ENCODE measurements around the gene MVK. TPM values are rescaled to one million over a fixed set of nuclear protein-coding genes. Genes with fewer than 3 reads are reported as not detected.

MVK gene
- total RNA-seq, 2 donors from 2014 or later: 12.8 to 22.6 TPM

DNA sequence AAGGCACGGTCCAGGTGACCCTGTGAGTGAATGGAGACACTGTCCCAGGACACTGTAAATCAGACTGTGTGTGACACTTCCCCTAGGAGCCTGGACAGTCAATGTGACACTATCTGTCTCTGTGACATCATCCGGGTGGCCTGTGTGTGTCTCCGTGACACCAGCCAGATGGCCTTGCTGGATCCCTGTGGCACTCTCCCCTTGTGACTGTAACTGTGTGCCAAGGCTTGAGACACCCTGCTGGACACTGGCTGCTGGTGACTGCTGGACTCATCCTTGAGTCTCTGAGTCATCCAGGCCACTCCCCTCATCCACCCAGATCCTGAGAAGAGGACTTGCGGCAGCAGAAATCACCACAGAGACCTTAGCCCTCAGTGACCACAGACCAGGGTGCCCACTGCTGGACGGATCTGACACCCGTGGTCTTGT, 51.6 kb downstream of the MVK start:
- Mint-ChIP-seq H3K27ac (peak overlapping the region; percentile 28), H3K4me1 (peaks cover 13% of the 10 kb centered on the region), H3K9me3 (no peaks in the 10 kb centered on the region), H3K27me3 (ENCODE audit: insufficient read depth) (no peaks in the 10 kb centered on the region), H3K4me3 (no peak overlapping the region), H3K36me3 (ENCODE audit: low read depth) (no peaks in the 10 kb centered on the region)
- Histone ChIP-seq H3K27ac (ENCODE audit: low read depth, low read length) (no peak overlapping the region), H3K4me3 (ENCODE audit: low read length) (no peak overlapping the region), H3K27me3 (ENCODE audit: control insufficient read depth, insufficient read depth, low read length, poor library complexity, severe bottlenecking) (no peaks in the 10 kb centered on the region), H3K9me3 (ENCODE audit: control insufficient read depth, low read length) (no peaks in the 10 kb centered on the region), H3K9ac (ENCODE audit: extremely low read depth, low read length, poor library complexity, severe bottlenecking) (no peak overlapping the region), H3K36me3 (ENCODE audit: control insufficient read depth, insufficient read depth, low read length) (no peaks in the 10 kb centered on the region), H3K4me1 (ENCODE audit: control insufficient read depth, insufficient read depth, low read length) (peaks cover 21% of the 10 kb centered on the region)
- TF ChIP-seq, protein P1, sequence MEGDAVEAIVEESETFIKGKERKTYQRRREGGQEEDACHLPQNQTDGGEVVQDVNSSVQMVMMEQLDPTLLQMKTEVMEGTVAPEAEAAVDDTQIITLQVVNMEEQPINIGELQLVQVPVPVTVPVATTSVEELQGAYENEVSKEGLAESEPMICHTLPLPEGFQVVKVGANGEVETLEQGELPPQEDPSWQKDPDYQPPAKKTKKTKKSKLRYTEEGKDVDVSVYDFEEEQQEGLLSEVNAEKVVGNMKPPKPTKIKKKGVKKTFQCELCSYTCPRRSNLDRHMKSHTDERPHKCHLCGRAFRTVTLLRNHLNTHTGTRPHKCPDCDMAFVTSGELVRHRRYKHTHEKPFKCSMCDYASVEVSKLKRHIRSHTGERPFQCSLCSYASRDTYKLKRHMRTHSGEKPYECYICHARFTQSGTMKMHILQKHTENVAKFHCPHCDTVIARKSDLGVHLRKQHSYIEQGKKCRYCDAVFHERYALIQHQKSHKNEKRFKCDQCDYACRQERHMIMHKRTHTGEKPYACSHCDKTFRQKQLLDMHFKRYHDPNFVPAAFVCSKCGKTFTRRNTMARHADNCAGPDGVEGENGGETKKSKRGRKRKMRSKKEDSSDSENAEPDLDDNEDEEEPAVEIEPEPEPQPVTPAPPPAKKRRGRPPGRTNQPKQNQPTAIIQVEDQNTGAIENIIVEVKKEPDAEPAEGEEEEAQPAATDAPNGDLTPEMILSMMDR (conservative IDR thresholded peaks at IDR 0.05): peak; percentile 15
- peak; percentile 66 for DNase-seq
- WGBS, 2 experiments (ENCODE audit: insufficient coverage in 1 of 2, insufficient read length in 1 of 2): 88 to 90% methylated on average over 6 of the region's 6 CpGs

DNA sequence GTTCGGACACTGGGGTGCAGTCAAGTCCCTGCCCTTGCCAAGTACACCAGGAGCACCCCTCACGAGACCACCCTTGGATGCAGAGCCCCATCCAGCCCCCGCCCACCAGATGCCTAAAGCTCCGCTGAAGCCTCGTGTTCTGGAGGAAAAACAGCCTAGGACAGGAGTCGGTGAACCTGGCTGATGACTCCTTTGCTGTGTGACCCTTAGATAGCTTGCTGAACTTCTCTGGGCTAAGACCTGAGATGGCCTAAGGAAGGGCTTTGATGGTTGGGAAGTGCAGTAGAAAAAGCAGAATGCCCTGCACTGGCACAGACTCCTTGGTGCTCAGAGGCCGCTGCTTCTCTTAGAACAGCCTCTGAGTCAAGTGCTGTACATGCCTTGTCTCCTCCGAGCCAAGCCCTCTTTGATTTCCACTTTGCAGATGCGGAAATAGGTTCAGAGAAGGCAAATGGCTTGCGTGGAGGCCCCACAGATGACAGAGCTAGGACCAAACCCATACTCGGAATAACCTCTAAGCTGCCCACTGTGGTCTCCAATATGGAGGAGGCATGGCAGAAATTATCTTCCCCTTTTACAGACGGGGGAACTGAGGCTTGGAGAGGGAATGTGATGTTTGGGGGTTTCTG, 52.3 kb downstream of the MVK start:
- WGBS, 2 experiments (ENCODE audit: insufficient coverage in 1 of 2, insufficient read length in 1 of 2): 92 to 94% methylated on average over 6 to 11 of the region's 12 CpGs
- DNase-seq: no peak
- TF ChIP-seq, protein P1 (conservative IDR thresholded peaks at IDR 0.05): no peak
- H3K4me3 ChIP-seq (ENCODE audit: low read length): no peak overlapping the region
- H3K36me3 ChIP-seq (ENCODE audit: control insufficient read depth, insufficient read depth, low read length): no peaks in the 10 kb centered on the region
- H3K9me3 Mint-ChIP-seq: no peaks in the 10 kb centered on the region
- no peak overlapping the region for H3K9ac ChIP-seq (ENCODE audit: extremely low read depth, low read length, poor library complexity, severe bottlenecking)
- H3K4me3 Mint-ChIP-seq: no peak overlapping the region
- H3K9me3 ChIP-seq (ENCODE audit: control insufficient read depth, low read length): no peaks in the 10 kb centered on the region
- no peak overlapping the region for H3K27ac Mint-ChIP-seq
- no peaks in the 10 kb centered on the region for H3K36me3 Mint-ChIP-seq (ENCODE audit: low read depth)
- H3K27me3 Mint-ChIP-seq (ENCODE audit: insufficient read depth): no peaks in the 10 kb centered on the region
- peaks cover 21% of the 10 kb centered on the region for H3K4me1 ChIP-seq (ENCODE audit: control insufficient read depth, insufficient read depth, low read length)
- H3K27ac ChIP-seq (ENCODE audit: low read depth, low read length): no peak overlapping the region
- H3K4me1 Mint-ChIP-seq: peaks cover 13% of the 10 kb centered on the region
- H3K27me3 ChIP-seq (ENCODE audit: control insufficient read depth, insufficient read depth, low read length, poor library complexity, severe bottlenecking): no peaks in the 10 kb centered on the region

DNA sequence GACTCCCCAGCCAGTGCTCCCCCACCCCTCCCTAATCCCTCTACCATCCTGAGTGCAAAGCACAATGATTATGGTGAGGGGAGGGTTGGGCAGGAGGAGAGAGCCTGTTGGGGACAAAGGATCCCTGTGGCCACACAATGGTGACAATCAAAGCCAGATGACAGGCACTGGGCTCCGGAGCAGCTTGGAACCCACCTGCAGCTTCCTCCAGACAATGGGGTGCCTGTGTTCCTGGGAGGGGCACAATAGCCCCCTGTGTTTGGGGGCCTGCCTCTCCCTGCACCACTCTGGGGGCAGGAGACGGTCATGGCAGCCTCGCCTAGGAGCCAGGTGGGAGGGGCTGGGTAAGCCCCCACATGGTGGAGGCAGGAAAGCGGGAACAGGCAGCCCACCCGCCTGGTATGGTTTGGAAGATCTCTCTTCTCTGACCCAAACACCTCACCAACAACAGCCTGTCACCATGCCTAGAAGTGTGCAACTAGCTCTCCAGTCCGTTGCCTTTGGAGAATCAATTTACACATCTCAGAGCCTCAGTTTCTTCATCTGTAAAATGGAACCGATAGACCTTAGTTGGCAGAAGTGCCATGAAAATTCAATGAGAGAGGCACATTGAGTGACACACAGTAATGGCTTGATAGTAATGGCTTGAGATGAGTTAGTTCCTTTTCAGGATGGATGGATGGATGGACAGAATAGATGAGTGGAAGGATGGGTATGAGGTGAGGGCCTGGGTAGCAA, 53.0 kb downstream of the MVK start:
- Histone ChIP-seq H3K4me3 (ENCODE audit: low read length) (no peak overlapping the region), H3K27me3 (ENCODE audit: control insufficient read depth, insufficient read depth, low read length, poor library complexity, severe bottlenecking) (no peaks in the 10 kb centered on the region), H3K36me3 (ENCODE audit: control insufficient read depth, insufficient read depth, low read length) (no peaks in the 10 kb centered on the region), H3K27ac (ENCODE audit: low read depth, low read length) (no peak overlapping the region), H3K4me1 (ENCODE audit: control insufficient read depth, insufficient read depth, low read length) (peaks cover 19% of the 10 kb centered on the region), H3K9ac (ENCODE audit: extremely low read depth, low read length, poor library complexity, severe bottlenecking) (no peak overlapping the region), H3K9me3 (ENCODE audit: control insufficient read depth, low read length) (no peaks in the 10 kb centered on the region)
- TF ChIP-seq, protein P1 (conservative IDR thresholded peaks at IDR 0.05): no peak
- H3K36me3 Mint-ChIP-seq (ENCODE audit: low read depth): no peaks in the 10 kb centered on the region
- DNase-seq: no peak
- no peaks in the 10 kb centered on the region for H3K9me3 Mint-ChIP-seq
- 81% methylated on average over 2 to 7 of the region's 7 CpGs for WGBS, 2 experiments (ENCODE audit: insufficient coverage in 1 of 2, insufficient read length in 1 of 2)
- H3K27me3 Mint-ChIP-seq (ENCODE audit: insufficient read depth): no peaks in the 10 kb centered on the region
- H3K27ac Mint-ChIP-seq: no peak overlapping the region
- no peak overlapping the region for H3K4me3 Mint-ChIP-seq
- peaks cover 13% of the 10 kb centered on the region for H3K4me1 Mint-ChIP-seq

Data from endodermal cell (in vitro differentiated cells).